GM18508 (cell line): ENCODE results near the gene ZNF785.

Experiments used
- ATAC-seq: cut with Tn5 transposase; IDR thresholded peaks from one replicate; pipeline ENCODE4 v1.9.1; 2021; ENCODE audit warnings: moderate number of reproducible peaks; ENCODE audit not compliant: insufficient read depth, unreplicated experiment

Gene ZNF785

GRCh38 chr16:30567160-30567990, 18.1 kb downstream of the ZNF785 start:
- ATAC-seq = no peak

DNA sequence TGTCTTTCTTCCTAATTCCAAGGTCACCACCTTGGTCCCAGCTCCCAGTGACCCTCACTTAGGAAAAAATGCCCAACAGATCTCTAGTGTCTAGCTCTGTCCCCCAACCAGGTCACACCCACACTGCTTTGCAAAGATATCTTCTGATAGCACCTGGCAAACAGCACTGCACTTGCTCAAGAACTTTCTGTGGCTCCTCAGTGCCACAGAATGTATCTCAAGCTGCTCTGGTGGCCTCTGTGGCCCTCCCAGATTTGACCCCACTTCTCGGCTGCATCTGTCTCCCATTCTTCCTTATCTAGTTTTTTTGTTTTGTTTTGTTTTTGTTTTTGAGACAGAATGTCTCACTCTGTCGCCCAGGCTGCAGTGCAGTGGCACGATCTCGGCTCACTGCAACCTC, 19.0 kb downstream of the ZNF785 start:
- ATAC-seq = no peak

GRCh38 chr16:30565984-30566383, 19.5 kb downstream of the ZNF785 start:
- ATAC-seq = no peak

DNA sequence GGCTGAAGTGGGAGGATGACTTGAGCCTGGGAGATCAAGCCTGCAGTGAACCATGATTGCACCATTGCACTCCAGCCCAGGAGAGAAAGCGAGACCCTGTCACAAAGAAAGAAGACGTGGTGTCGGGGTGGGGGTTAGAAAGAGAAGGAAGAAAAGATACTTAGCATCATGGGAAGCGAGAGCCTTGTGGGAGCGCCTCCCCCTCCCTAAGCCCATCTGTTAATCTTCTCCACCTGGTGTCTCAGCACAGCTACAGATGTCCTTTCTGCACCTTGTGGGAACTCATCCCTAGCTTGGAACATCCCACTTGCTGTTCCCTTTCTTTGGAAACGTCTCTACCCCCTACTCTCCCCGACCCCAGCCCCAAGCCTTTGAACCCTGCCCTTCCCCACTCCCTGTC, 20.0 kb downstream of the ZNF785 start:
- ATAC-seq = no peak

DNA sequence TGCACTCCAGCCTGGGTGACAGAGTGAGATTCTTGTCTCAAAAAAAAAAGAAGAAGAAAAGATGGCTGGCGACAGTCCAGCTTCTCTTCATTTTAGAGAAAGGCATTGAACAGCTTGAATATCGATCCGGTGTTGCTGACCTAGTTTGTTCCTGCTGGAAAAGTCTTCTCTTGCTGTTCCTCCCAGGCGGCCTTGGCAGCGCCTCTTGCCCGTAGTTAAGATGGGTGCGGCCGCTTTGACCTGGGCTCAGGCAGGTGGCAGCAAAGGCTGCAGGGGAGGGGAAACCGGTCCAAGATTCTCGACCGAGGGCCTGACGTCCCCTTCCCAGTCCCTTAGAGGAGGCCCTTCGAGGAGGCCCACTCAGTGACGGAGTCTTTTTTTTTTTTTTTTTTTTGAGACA, 23.5 kb downstream of the ZNF785 start:
- ATAC-seq = no peak

GRCh38 chr16:30561089-30561816, 24.2 kb downstream of the ZNF785 start:
- ATAC-seq = no peak

DNA sequence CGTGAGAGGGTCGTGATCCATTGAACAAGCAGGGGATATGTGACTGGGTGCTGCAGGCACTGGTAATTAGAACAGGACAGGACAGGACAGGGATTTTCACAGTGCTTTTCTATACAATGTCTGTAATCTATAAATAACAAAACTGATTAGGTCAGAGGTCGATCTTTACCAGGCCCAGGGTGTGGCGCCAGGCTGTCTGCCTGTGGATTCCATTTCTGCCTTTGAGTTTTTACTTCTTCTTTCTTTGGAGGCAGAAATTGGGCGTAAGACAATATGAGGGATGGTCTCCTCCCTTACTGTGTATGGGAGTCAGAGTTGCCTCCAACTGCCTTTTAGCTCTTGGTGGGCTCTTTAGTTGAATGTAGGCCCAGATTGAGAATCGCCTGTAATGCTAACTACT, 25.8 kb downstream of the ZNF785 start:
- ATAC-seq = no peak

DNA sequence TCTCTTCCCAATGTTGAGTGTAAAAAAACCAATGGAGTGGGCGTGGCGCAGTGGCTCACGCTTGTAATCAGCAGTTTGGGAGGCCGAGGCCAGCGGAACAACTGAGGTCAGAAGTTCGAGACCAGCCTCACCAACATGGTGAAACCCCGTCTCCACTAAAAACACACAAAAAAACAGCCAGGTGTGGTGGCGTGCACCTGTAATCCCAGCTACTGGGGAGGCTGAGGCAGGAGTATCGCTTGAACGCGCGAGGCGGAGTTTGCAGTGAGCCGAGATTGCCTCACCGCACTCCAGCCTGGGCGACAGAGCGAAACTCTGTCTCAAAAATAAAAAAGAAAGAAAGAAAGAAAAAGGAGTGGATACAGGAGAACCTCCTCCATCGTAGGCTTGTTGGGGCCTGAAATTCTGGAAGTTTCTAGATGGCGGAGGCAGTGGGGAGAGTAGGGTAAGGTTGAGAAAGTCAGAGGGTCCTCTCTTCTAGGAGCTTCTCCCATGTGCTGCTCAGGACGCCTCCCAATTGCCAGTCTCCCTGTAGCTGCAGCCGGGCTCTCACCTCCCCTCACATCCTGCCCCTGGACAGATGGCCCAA, 26.6 kb downstream of the ZNF785 start:
- ATAC-seq = no peak

GRCh38 chr16:30557957-30558788, 27.3 kb downstream of the ZNF785 start, which contains the start of gene ZNF764:
TSS of gene ZNF764 (minus strand) at chr16:30558374. CDS start at chr16:30558182, 192 bp downstream.
- ATAC-seq = peak; percentile 52

DNA sequence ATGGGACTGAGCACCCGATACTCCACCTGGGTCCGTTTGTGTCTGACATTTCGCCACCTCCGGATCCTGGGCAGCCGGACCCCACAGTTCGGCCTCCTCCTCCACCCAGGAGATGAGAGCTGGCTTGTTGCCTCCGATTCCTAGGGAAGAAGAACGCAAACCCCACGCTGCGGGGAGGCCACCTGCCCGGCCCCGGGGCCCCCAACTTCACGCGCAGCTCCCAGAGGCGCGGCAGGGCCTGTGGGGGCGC, 27.9 kb downstream of the ZNF785 start:
- ATAC-seq = no peak

- no peak for ATAC-seq
These were observed 29.4 kb downstream of the ZNF785 start for GRCh38 chr16:30556125-30556473.

DNA sequence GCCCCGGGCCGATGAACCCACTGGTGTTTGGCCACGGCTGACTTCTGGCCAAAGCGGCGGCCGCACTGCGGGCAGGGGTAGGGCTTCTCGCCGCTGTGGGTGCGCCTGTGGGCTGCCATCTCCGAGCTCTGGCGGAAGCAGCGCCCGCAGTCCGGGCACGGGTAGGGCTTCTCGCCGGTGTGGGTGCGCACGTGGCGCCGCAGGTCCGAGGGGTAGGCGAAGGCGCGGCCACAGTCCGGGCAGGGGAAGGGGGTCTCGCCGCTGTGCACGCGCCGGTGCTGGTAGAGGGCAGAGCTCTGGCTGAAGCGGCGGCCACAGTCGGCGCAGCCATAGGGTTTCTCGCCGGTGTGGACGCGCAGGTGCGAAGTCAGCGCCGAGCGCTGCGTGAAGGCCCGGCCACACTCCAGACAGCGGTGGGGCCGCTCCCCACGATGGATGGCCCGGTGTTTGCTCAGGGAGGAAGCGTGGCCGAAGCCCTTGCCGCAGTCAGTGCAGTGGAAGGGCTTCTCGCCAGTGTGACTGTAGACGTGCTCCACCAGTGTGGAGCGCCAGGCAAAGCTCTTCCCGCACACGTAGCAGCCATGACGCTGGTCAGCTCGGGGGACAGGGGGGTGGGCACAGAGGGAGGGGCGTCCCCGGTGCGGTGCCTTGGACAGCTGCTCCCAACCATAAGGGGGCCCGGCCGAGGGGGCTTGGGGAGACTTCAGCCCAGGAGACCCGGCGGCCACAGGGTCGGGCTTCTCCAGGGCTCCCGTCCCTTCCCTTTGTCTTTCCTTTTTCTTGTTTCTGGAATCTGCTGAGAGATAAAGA, 30.0 kb downstream of the ZNF785 start:
- no peak for ATAC-seq

DNA sequence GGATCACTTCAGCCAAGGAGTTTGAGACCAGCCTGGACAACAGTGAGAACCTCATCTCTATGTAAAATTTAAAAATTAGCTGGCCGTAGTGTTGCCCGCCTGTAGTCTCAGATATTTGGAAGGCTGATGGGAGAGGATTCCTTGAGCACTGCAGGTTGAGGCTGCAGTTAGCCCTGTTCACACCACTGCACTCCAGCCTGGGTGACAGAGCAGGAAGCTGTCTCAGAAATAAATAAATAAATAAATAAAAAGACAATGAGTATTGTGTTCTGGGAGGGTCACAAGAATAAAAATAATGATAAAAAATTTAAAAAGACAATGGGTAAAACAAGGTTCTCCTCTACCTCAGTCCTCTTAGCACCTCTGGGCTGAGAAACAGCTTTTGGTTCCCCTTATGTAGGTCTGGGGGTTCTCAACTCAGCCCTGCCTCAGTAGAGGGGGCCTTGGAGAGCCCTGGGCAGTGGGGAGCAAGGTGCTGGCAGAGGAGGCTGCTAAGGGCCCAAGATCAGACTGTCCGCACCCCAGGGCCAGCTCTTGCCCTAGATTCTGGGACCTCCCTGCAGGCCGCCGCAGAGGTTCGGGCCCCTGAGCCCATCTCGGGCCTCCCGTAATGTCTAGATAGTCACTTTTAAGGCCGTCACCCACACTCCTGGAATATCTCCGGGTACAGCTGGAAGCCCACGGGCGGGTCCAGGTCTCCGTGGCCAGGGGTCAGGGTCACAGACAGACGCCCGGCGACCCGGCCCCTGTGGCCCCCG, 30.8 kb downstream of the ZNF785 start:
- no peak for ATAC-seq

DNA sequence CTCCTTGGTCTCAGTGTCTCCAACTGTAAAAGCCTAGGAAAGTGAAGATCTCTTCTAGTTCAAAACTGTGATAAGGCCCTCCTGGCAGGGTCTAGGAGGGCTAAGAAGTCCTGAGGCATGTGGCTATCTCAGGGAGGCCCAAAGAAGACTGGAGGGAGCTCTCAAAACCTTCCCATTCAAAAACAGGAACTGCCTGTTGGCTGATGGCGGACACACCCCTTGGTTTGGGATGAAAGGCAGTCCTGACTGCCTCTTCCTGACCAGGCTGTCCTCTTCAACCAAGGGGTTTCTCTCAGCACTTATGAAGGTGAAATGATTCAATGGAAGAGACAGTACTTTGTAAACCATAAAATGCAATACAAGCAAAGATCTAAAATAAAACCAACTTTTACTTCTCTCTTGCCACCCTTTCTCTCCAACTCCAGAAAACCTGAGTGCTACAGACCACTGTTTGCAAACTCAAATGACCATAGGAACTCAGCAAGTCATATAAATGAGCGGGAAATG, 32.1 kb downstream of the ZNF785 start:
- ATAC-seq = no peak

- ATAC-seq = no peak
These were observed 32.5 kb downstream of the ZNF785 start for GRCh38 chr16:30552956-30553355.

- ATAC-seq = no peak
These were observed 33.7 kb downstream of the ZNF785 start for GRCh38 chr16:30551781-30552180.

DNA sequence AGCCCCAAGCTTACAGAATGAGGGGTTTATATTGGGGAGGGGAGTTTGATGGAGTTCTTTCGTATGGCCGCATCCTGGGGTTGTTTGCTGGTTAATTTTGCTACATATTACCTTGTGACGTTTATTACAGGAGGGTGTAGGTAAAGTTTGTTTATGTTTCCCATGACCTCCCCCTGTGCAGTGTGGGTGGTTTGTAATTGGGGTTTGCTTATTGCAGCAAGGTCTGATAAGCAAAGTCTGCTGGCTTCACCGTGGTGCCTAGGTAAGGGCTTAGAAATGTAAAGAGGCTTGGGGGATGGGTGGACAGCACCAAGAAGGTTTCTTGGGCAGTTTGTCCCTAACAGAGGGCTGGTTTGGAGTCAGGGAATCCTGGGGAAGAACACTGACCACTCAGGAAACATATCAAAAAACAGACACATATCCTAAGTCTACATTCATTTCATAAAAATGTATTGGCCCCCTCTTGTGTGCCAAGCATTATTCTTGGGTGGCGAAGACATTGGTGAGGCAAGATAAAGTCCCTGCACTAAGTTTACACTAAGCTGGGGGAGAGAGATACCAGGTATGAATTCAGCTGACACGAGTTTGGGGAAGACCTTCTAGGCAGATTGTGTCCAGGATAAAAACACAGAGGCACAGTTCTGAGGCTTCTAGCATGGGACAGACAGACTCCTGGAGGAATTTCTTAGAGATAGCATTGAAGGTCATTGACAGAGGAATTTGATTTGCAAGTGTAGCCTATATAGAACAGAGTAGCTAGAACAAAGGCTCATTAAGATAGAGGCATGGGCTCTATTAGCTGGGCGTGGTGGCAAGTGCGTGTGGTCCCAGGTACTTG, 36.9 kb downstream of the ZNF785 start:
- ATAC-seq = no peak

DNA sequence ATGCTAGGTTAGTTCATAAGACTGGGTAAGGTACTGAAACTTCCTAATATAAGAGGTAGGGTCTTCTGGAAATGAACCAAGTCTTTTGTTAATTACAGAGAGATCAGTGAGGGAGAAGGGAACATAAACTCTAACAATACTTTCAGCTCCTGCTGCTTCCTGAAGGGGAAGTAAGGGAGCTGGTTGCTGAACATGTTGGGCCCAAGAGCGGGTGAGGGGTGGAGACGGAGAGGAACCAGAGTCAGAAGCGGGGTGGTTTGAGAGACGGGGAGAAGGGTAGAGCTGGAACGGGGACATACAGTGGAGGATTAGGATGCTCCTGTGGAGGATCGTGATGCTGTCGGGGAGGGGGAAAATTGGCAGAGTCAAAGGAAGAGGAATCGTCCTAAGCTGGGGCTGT, 39.4 kb downstream of the ZNF785 start:
- ATAC-seq = no peak
